Measurements from ENCODE around the gene HBG2.

- no peak for TF ChIP-seq EZH2 (IDR thresholded peaks at IDR 0.05; ENCODE audit: low read depth, low read length, severe bottlenecking)
- TF ChIP-seq POLR2AphosphoS5 (IDR thresholded peaks at IDR 0.05; ENCODE audit: low read depth, low read length): no peak
- no peak for TF ChIP-seq GABPA (IDR thresholded peaks at IDR 0.05; ENCODE audit: borderline replicate concordance, insufficient read depth, low read length)
- TF ChIP-seq CTCF (IDR thresholded peaks at IDR 0.05; ENCODE audit: control extremely low read depth in 1 of 3, insufficient read depth in 1 of 3, low read depth in 1 of 3, low read length in 3 of 3): no peak
- no peak for TF ChIP-seq RAD21 (IDR thresholded peaks at IDR 0.05 in 1 of 2, conservative IDR thresholded peaks at IDR 0.05 in 1 of 2; ENCODE audit: low read depth in 2 of 2, low read length in 2 of 2)
- TF ChIP-seq BRCA1 (IDR thresholded peaks at IDR 0.05; ENCODE audit: low read depth, low read length): no peak
- TF ChIP-seq CEBPB (IDR thresholded peaks at IDR 0.05; ENCODE audit: low read depth, low read length): no peak
- no peak for TF ChIP-seq BCL11A (IDR thresholded peaks at IDR 0.05; ENCODE audit: low read depth in 2 of 2, low read length in 2 of 2)
- no peak for TF ChIP-seq POLR2A (IDR thresholded peaks at IDR 0.05; ENCODE audit: control extremely low read depth in 1 of 2, low read depth in 2 of 2, low read length in 2 of 2)
- no peak for TF ChIP-seq SAP30 (IDR thresholded peaks at IDR 0.05; ENCODE audit: insufficient read depth, insufficient replicate concordance, low read length)
- TF ChIP-seq SRF (IDR thresholded peaks at IDR 0.05; ENCODE audit: low read depth, low read length): no peak
- no peak for TF ChIP-seq CREB1 (IDR thresholded peaks at IDR 0.05)
These were observed 44.1 kb downstream of the HBG2 start for GRCh38 chr11:5210376-5210885.
